HepG2 (cell line): ENCODE results near the gene CLPTM1L. TPM values are rescaled to one million over a fixed set of nuclear protein-coding genes. Genes with fewer than 3 reads are reported as not detected.
A peak's percentile ranks its signal among the peaks of the same experiment; 100 is the strongest.

Source experiments
- ATAC-seq: fragments of 200-7000 bp; cut with Tn5 transposase; 3 replicates; pipeline ENCODE4 v1.9.1; 2020; ENCODE audit warnings: mild to moderate bottlenecking, moderate library complexity
- BruUV-seq: library from RNA; stranded (reverse); fragments of 400-500 nt; replicated peaks from 2 replicates; lab custom pipeline; 2021; lab: Mats Ljungman, UMichigan
- CTCF ChIA-PET: fragments of 300-600 bp; formaldehyde crosslinking; extraction: SDS; loops from one replicate; lab custom pipeline; 2021; ENCODE audit warnings: low total read pairs, inconsistent platforms, low intra/inter-chr PET ratio; lab: Yijun Ruan, JAX
- POLR2A ChIA-PET: fragments of 350-600 bp; sonication (Branson Sonifier 250); formaldehyde crosslinking; loops from one replicate; lab custom pipeline; 2020; ENCODE audit warnings: antibody characterized with exemption, inconsistent platforms; lab: Yijun Ruan, JAX
- DNase-seq: peaks from one replicate; pipeline ENCODE4 v3.0.0-alpha.2; 2015; ENCODE audit warnings: low spot score
- FAIRE-seq: peaks from 3 replicates; lab custom pipeline; 2011; peaks lifted over from hg19 to GRCh38; lab: Jason Lieb, UNC
- H2AFZ ChIP-seq: one replicate; pipeline ENCODE4 v1.6.1; 2011; ENCODE audit warnings: low read length, inconsistent platforms
- H3K27ac ChIP-seq: fragments of 300-600 bp; 3 replicates; pipeline ENCODE4 v1.8.0; 2011; ENCODE audit warnings: mixed run types, mild to moderate bottlenecking, mixed read lengths, low read length, inconsistent platforms; ENCODE audit not compliant: insufficient read depth; ENCODE audit errors: extremely low read length
- H3K27me3 ChIP-seq, 2 experiments: fragments of 200-600 bp in 1 of 2; 2 replicates in 1 of 2; 3 replicates in 1 of 2; pipeline versions ENCODE4 v1.6.0 to v1.8.0; 2011; ENCODE audit warnings: low read length in 2 of 2, mild to moderate bottlenecking in 2 of 2, moderate library complexity in 2 of 2, inconsistent platforms in 1 of 2; ENCODE audit not compliant: insufficient read depth in 2 of 2, control insufficient read depth in 1 of 2
- H3K36me3 ChIP-seq, 2 experiments: fragments of 200-600 bp in 1 of 2; replicated peaks in 1 of 2; 2 replicates in 1 of 2; 3 replicates in 1 of 2; pipeline versions ENCODE4 v1.5.1 to v1.8.0; 2011; ENCODE audit warnings: low read length in 2 of 2, inconsistent platforms in 1 of 2; ENCODE audit not compliant: insufficient read depth in 2 of 2, control insufficient read depth in 1 of 2
- H3K4me1 ChIP-seq: 2 replicates; pipeline ENCODE4 v1.5.1; 2012; ENCODE audit warnings: low read length, inconsistent platforms; ENCODE audit not compliant: insufficient read depth
- H3K4me2 ChIP-seq: 2 replicates; pipeline ENCODE4 v1.6.0; 2011; ENCODE audit warnings: low read depth, low read length, inconsistent platforms
- H3K4me3 ChIP-seq, 3 experiments: fragments of 200-600 bp in 1 of 3; sonication (generic), shearing (Covaris generic) in 1 of 3; replicated peaks in 1 of 3; 2 replicates each; pipeline ENCODE4 v1.5.1; 2011 to 2016; ENCODE audit warnings: low read length in 3 of 3, inconsistent platforms in 2 of 3, low read depth in 2 of 3, mild to moderate bottlenecking in 2 of 3, control low read depth in 1 of 3, mixed read lengths in 1 of 3; ENCODE audit not compliant: insufficient read depth in 1 of 3
- H3K79me2 ChIP-seq: one replicate; pipeline ENCODE4 v1.6.1; 2011; ENCODE audit warnings: low read length, inconsistent platforms; ENCODE audit not compliant: insufficient read depth
- H3K9ac ChIP-seq: 2 replicates; pipeline ENCODE4 v1.6.0; 2011; ENCODE audit warnings: mild to moderate bottlenecking, low read depth, low read length, inconsistent platforms; ENCODE audit not compliant: insufficient read depth
- H3K9me3 ChIP-seq: 2 replicates; pipeline ENCODE4 v1.5.1; 2012; ENCODE audit warnings: mild to moderate bottlenecking, low read length
- H4K20me1 ChIP-seq: 2 replicates; pipeline ENCODE4 v1.6.0; 2011; ENCODE audit warnings: inconsistent platforms, mild to moderate bottlenecking, low read length, moderate library complexity; ENCODE audit not compliant: insufficient read depth
- CSRNP1 ChIP-seq: sonication (generic); formaldehyde crosslinking; IDR thresholded peaks from 2 replicates; pipeline ENCODE4 v1.8.1; 2023; ENCODE audit warnings: mild to moderate bottlenecking, missing genetic modification reagents
- JUNB ChIP-seq: sonication (generic); formaldehyde crosslinking; IDR thresholded peaks from 2 replicates; pipeline ENCODE4 v1.8.0; 2022; ENCODE audit warnings: missing genetic modification reagents, mild to moderate bottlenecking, borderline replicate concordance
- LCORL ChIP-seq, 2 experiments: fragments of 450-650 bp in 1 of 2; sonication (generic) in 1 of 2; formaldehyde crosslinking in 1 of 2; IDR thresholded peaks; 2 replicates each; pipeline versions ENCODE4 v1.5.0 to v1.6.1; 2017 to 2020; ENCODE audit warnings: antibody characterized with exemption in 1 of 2, missing genetic modification reagents in 1 of 2
- MNT ChIP-seq: fragments of 450-650 bp; IDR thresholded peaks from 2 replicates; pipeline ENCODE4 v1.6.1; 2016
- ZNF121 ChIP-seq: sonication (generic); formaldehyde crosslinking; IDR thresholded peaks from 2 replicates; pipeline ENCODE4 v1.5.0; 2020; ENCODE audit warnings: mild to moderate bottlenecking, missing genetic modification reagents
- ZNF746 ChIP-seq: sonication (generic); formaldehyde crosslinking; IDR thresholded peaks from 2 replicates; pipeline ENCODE4 v1.8.0; 2022; ENCODE audit warnings: mild to moderate bottlenecking, missing genetic modification reagents
- WGBS: methylation state at CpG from one replicate; pipeline ENCODE4 v1.1.6; 2017; ENCODE audit warnings: low lambda C conversion rate; 5-methylcytosine and 5-hydroxymethylcytosine counted together
- in situ Hi-C: cut with HindIII; loops from 2 replicates; pipeline ENCODE4 v1.10.0; 2017; ENCODE audit warnings: low pct_unique_long_range_greater_than_20kb; ENCODE audit not compliant: extremely low pct_ligation_motif_present
- intact Hi-C: fragments of 100-400 bp; cut with micrococcal nuclease; formaldehyde crosslinking; loops from one replicate; pipeline ENCODE4 v1.10.0; 2022; ENCODE audit not compliant: unreplicated experiment
- polyA plus RNA-seq, 8 experiments: library from polyadenylated mRNA; depleted of rRNA in 3 of 8; stranded (reverse) in 7 of 8; unstranded in 1 of 8; fragments of >200 nt; fragmentation: Illumina TruSeq in 4 of 8; extraction: Trizol in 4 of 8; gene quantifications; 2 replicates each; pipeline versions ENCODE4 v1.2.1 to v1.2.3, GENCODE V29; 2011 to 2016; ENCODE audit warnings: low read depth in 4 of 8, missing spikeins in 1 of 8, mixed read lengths in 1 of 8; ENCODE audit not compliant: insufficient read depth in 1 of 8
- total RNA-seq, 5 experiments: library from RNA; depleted of rRNA; stranded (reverse); fragments of >200 nt; fragmentation: Illumina TruSeq; extraction: Trizol; gene quantifications; 2 replicates each; pipeline ENCODE4 v1.2.3, GENCODE V29; 2016; ENCODE audit warnings: low read depth in 1 of 5

Gene CLPTM1L
- total and polyA plus RNA-seq, 2 of the 13 experiments (the other 11 are each of a cell fraction or from before 2014, with no cell fraction given): 80.3 to 124 TPM

- Histone ChIP-seq H3K4me2 (no peak overlapping the region), H3K79me2 (no peaks in the 10 kb centered on the region), H2AFZ (no peak overlapping the region), H3K9me3 (no peaks in the 10 kb centered on the region), H3K27me3 (peaks cover 0 to 17% of the 10 kb centered on the region in 2 experiments; a peak in 4 of 5 replicates), H3K27ac (no peak overlapping the region), H3K36me3 (no peaks in the 10 kb centered on the region; a peak in 1 of 5 replicates), H4K20me1 (no peaks in the 10 kb centered on the region)
- ATAC-seq (no peak), FAIRE-seq (no peak)
- in situ Hi-C loops: no loop called here
- WGBS: 57% methylated on average over 11 of the region's 13 CpGs
- TF ChIP-seq CSRNP1 (CRISPR knock-in tag) (no peak), MNT (peak; percentile 93)
- TF ChIP-seq, all 625 proteins: peak for 1
- Histone ChIP-seq H3K4me3 (no peak overlapping the region), H3K9ac (no peak overlapping the region), H3K4me1 (no peaks in the 10 kb centered on the region)
- ChIA-PET POLR2A (no interaction called here), CTCF (no interaction called here)
- no TSS peak for BruUV-seq
- no peak for DNase-seq
- intact Hi-C loops: no loop called here
Observed at GRCh38 chr5:1278216-1278615, 66.7 kb downstream of the CLPTM1L start.

- Histone ChIP-seq H3K27ac (no peak overlapping the region), H3K79me2 (no peaks in the 10 kb centered on the region), H4K20me1 (no peaks in the 10 kb centered on the region), H3K9me3 (no peaks in the 10 kb centered on the region), H3K27me3 (peaks cover 0 to 17% of the 10 kb centered on the region in 2 experiments; a peak in 4 of 5 replicates), H3K4me1 (no peaks in the 10 kb centered on the region), H3K36me3 (no peaks in the 10 kb centered on the region; a peak in 1 of 5 replicates), H2AFZ (no peak overlapping the region), H3K4me2 (no peak overlapping the region), H3K9ac (no peak overlapping the region)
- no TSS peak for BruUV-seq
- 36% methylated on average over 4 of the region's 10 CpGs for WGBS
- ATAC-seq: no peak
- no peak for FAIRE-seq
- ChIA-PET CTCF (no interaction called here), POLR2A (no interaction called here)
- in situ Hi-C loops: no loop called here
- DNase-seq: no peak
- TF ChIP-seq JUNB (CRISPR knock-in tag): no peak
- no peak for TF ChIP-seq ZNF746 (CRISPR knock-in tag)
- no peak for TF ChIP-seq ZNF121 (CRISPR knock-in tag)
- no peak for TF ChIP-seq LCORL (IDR thresholded peaks at IDR 0.05)
- no peak for TF ChIP-seq LCORL (CRISPR knock-in tag; IDR thresholded peaks at IDR 0.05)
- TF ChIP-seq, all 625 proteins: peak for 0
- intact Hi-C loops: no loop called here
- no peak overlapping the region for H3K4me3 ChIP-seq
Observed at GRCh38 chr5:1277781-1278180, 67.1 kb downstream of the CLPTM1L start.
